Activated CD4-positive, CD25-positive, alpha-beta regulatory T cell treated with anti-CD3 and anti-CD28 coated beads, Interleukin-2, amount 50 U/mL, for 72 hours (primary cell): ENCODE measurements around the gene TFIP11.

Source experiments
- DNase-seq: peaks from one replicate; pipeline ENCODE4 v3.0.0; 2021

The TFIP11 gene

DNA sequence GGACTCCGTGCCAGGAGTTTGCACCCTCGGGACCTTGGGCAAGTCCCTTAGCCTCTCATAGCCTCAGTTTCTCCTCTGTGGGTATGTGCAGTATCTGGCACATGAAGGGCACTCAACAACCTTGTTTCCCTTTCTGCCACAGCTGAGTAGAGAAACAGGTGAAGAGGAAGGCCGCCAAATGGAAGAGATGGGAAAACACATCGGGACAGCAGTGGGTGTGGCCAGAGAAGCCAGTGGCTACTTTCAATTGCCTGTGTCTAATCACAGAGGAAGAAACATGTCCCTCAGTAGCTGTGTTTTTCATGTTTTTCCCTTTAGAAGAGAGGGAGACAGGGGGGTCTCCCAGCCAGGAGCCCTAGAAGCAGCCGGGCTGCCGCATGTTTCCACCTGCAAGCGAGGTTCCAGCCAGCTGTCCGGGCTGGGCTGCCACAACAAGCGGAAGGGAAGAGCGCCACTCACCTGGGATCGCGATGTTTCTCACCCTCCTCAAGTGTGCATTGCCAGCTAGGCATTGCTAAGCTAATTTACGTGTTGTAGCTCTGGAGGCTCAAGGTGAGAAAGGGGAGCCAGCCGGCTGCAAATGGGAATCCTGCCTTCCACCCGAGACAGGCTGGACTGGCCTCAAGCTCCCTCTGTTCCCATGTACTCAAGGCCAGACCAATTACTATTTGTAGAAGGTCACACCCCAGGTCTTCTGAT lies 66.5 kb downstream of the TFIP11 start:
- DNase-seq: no peak

DNA sequence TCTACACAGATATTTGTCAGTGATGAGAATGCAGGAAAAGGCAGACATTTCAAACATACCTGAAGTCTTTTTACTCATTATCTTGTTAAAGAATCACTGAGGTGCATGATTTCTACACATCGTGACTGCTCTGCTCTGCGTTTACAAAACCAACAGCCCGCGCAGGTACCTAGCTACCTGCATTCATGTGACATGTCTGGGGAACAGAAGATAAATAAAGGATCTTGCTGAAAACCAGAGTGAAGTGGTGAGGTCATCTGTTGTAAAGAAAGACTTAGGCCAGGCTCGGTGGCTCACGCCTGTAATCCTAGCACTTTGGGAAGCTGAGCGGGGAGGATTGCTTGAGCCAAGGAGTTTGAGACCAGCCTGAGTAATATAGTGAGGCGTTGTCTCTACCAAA lies 67.5 kb downstream of the TFIP11 start:
- DNase-seq: no peak

DNA sequence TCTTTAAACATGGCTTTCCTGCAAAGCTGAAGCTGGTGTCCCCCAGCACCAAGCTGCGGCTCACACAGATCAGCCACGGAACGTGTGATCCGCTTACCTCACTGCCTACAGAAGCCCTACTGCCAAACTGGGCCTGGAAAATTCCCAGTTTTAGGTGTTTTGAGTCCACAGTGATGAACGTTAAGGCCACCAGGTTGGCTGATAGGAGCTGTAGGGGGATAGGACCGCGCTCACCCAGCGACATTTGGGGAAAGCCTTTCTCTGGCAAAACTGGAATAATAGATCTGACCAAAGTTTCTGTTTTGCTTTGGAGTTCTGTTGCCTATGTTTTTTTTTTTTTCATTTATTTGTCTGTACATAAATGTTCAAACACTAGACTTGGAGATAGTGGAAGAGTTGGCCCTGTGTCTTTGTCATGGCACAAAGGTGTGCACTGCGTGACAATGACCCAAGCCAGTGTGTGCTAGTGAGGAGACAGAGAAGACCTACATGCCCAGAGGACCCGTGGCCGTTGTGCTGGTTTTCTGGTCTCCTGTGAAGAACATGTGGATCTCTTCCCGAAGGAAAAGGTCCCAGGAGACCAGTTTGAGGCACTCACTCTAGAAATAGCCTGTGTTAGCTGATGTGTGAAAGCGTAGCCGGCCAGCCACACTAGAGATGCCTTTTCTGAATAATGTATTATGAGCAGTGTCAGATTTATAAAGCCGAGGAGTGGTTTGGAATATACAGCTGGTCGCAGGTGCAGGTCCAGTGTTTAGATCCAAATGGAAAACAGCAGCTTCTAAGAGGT lies 68.2 kb downstream of the TFIP11 start:
- no peak for DNase-seq

DNA sequence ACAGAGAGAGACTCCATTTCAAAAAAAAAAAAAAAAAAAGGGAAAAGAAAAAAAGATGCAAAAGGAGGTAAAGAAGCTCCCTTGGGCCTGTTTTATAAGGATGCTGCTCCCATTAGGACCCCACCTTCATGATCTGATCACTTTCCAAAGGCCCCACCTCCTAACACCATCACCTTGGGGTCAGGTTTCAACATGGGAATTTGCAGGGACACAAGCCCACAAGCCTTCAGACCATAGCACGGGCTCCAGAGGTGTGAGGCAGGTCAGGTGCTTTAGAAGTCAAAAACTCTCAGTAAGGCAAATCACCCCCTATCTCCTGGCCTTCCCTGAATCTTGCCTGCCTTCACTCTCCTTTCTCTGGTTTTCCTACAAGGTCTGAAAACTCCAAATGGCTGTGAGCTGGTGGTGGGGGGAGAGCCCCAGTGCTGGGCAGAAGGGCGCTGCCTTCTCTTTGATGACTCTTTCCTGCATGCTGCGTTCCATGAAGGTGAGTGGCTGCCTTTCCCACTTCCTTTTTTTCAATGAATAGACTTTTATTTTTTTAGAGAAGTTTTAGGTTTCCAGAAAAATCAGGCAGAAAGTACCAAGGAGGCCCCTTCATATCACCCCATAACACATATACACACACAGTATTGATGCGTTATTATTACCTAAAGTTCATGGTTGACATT lies 70.1 kb downstream of the TFIP11 start:
- peak; percentile 2 for DNase-seq
